GM12873 (cell line): ENCODE data around the gene HS2ST1.

Experiments
- TF ChIP-seq, protein P1 (sequence below): IDR thresholded peaks from 2 replicates; pipeline ENCODE4 v1.5.1; 2012; ENCODE audit warnings: low read depth, mild to moderate bottlenecking, moderate library complexity, low read length, control low read depth; ENCODE audit not compliant: insufficient read depth; ENCODE audit errors: missing control alignments

Gene HS2ST1

DNA sequence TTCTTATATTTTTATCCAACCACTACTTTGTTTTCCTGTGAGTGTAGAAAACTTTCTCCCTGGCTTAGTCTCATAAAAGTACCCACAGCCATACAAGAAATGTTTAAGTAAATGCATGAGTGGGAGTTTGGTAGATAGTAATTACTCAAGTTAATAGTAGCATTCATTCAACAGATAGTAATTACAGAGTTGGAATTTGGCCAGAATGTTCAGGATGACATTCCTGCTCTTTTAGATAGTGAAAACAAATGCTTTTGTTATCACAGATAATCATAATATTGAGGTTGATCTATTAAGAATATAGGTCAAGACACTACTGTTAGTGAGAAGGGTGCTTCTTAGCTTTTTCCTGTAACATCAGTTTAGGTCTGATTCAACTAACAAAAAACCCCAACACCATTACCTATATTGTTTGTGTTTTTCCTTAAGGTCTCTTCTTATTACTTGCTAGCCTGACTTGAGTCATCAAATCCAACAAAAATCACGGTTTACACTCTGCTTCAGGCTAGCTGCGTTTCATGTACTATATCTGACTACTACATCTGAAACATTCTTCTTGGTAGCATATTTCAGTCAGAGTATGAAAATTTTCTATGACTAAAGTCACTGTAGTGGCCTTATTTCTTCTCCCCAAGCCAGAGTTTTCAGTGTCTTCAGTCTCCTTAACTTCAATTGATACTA, 163.7 kb downstream of the HS2ST1 start:
- TF ChIP-seq, protein P1, sequence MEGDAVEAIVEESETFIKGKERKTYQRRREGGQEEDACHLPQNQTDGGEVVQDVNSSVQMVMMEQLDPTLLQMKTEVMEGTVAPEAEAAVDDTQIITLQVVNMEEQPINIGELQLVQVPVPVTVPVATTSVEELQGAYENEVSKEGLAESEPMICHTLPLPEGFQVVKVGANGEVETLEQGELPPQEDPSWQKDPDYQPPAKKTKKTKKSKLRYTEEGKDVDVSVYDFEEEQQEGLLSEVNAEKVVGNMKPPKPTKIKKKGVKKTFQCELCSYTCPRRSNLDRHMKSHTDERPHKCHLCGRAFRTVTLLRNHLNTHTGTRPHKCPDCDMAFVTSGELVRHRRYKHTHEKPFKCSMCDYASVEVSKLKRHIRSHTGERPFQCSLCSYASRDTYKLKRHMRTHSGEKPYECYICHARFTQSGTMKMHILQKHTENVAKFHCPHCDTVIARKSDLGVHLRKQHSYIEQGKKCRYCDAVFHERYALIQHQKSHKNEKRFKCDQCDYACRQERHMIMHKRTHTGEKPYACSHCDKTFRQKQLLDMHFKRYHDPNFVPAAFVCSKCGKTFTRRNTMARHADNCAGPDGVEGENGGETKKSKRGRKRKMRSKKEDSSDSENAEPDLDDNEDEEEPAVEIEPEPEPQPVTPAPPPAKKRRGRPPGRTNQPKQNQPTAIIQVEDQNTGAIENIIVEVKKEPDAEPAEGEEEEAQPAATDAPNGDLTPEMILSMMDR = no peak

DNA sequence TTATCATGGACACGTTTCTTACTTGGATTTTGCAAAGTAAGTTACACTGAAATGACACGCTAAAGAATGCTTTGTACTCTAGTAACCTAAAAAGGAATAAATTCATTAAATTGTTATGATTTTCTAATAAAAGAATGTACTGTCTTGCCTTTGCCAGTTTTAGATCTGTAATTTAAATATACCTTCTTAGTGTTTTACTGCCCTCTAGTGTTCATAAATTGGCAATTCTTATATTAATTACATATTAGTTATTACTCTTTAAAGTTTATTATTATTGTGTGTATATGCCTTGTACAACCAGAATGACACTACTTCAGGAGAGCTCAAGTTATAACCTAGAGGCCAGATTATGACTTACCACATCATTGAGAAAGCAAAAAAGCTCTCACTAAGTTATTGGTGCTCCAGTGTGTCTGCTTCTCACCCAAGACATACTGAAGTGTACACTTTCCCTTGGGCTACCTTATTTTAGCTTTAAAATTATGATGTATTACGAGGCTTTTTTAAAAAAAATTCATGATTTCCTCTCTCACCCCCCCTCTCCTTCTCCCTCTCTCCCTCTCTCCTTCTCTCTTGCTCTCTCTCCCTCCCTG, 169.9 kb downstream of the HS2ST1 start:
- TF ChIP-seq, protein P1 = no peak

DNA sequence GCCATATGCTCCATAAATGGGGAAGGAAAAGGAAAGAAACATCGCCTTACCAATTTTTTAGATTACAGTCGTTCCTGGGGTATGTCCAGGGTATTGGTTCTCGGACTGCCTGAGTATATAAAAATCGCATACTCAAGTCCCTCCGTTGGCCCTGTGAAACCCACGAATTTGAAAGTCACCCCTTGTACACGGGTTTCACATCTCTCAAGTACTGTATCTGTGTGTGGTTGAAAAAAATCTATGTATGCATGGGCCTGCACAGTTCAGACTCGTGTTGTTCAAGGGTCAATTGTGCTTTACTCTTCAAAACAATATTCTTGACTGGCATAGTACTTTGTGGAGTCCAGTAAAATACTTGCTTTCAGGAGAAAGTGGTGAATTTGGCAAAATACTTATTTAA, 171.7 kb downstream of the HS2ST1 start:
- TF ChIP-seq, protein P1 = no peak

DNA sequence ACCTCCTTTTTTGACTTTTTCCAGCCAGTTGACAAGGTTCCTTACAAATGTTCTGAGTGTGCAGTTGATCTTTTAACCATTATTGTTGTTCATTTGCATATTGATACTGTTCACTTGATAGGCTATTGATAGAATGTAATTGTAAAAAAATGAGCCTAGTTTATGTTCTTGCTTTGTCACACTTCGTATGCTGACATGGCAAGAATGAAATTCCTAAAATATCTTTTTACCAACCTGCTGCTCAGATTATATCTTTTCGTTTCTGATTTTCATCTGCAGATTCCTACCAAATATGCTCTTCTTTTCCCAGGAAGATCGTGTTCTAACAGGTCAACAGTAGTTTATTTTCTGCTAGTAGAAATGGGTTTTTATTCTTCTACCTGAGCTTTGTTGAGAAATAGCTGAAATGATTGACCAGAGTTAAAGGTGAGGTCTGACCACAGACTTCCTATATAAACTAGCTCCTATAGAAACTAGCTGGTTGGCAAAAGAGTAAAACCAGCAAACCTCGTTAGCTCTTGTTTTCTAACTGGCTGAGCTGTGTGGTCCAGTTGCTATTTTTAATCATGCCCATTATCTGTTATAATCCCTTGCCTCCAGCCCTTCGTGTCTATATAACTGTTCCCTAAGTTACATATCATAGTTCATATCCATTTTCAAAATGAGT, 174.8 kb downstream of the HS2ST1 start:
- TF ChIP-seq, protein P1 = no peak

DNA sequence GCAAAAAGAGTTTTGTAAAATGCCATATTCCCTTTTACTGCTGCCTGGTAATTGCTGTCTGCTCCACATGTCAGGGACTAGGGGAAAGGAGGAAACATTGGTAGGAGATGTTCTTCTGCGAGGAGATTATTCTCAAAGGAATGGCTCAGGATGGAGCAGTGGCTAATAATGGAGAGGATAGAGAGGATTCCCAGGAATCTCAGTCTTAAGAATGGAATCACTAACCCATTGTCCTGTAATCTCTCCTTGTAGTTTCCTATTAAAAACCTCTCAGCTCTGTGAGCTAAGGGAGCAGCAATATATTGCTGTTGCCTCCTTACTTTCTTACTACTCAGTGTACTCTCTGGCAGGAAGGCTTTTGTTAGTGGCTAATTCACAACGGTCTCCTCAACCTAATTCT, 175.4 kb downstream of the HS2ST1 start:
- TF ChIP-seq, protein P1 = no peak

DNA sequence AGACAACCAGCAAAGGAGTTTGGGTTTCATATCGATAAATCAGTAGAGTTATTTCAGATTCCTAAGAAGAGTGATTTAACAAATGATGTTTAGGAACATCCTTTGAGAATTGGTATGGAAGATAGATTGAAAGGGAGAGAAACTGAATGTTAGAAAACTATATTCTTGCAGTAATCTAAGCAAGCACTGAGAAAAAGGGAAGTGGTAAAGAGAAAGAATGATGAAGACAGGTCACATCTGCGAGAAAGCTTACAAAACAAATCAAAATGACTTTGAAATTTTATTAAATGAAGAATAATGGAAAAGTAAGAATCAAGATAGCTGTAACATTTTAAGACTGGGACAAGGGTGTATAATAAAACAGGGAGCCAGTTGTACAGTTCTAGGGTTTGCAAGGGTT, 177.0 kb downstream of the HS2ST1 start:
- TF ChIP-seq, protein P1 = no peak

DNA sequence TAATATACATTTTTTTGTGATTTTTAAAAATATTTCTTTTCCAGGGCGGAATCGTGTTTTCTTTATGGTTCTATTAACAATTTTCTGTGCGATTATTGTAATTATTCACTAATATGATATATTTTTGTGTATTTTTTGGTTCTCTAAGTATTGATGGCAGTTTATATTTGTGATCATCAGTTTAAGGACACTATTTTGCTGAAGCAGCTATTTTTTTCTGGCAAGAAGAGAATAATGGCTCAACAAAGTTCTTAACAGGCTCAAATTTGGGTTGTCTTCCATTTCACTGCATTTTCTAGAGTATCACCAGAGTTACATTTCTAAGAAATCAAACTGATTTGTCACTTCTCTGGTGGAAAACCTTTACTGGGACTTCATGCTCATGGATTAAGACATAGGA, 178.4 kb downstream of the HS2ST1 start:
- TF ChIP-seq, protein P1 = no peak
